OCI-LY1 (cell line): ENCODE results near the gene KCNH3.

ENCODE experiments used
- H2AFZ ChIP-seq: fragments of 200-600 bp; sonication (generic), shearing (Covaris generic); 2 replicates; pipeline ENCODE4 v1.6.0; 2014; ENCODE audit warnings: antibody characterized with exemption, mild to moderate bottlenecking, low read length
- H3F3A ChIP-seq: fragments of 200-600 bp; sonication (generic), shearing (Covaris generic); 2 replicates; pipeline ENCODE4 v1.6.0; 2014; ENCODE audit warnings: mild to moderate bottlenecking, antibody characterized with exemption, low read length, moderate library complexity; ENCODE audit not compliant: insufficient read depth
- H3K27ac ChIP-seq: fragments of 200-600 bp; sonication (generic); 2 replicates; pipeline ENCODE4 v1.5.1; 2014; ENCODE audit warnings: low read length, mixed run types, mild to moderate bottlenecking, low read depth; ENCODE audit not compliant: poor library complexity, severe bottlenecking
- H3K27me3 ChIP-seq: fragments of 200-600 bp; sonication (generic); 2 replicates; pipeline ENCODE4 v1.6.0; 2014; ENCODE audit warnings: antibody characterized with exemption, mild to moderate bottlenecking, low read length, moderate library complexity; ENCODE audit not compliant: insufficient read depth
- H3K36me3 ChIP-seq: fragments of 200-600 bp; sonication (generic); 2 replicates; pipeline ENCODE4 v1.6.1; 2014; ENCODE audit warnings: mild to moderate bottlenecking, antibody characterized with exemption, low read length, moderate library complexity, mixed read lengths; ENCODE audit not compliant: insufficient read depth
- H3K4me1 ChIP-seq: fragments of 200-600 bp; sonication (generic); 2 replicates; pipeline ENCODE4 v1.5.1; 2014; ENCODE audit warnings: mild to moderate bottlenecking, low read length, moderate library complexity; ENCODE audit not compliant: insufficient read depth, severe bottlenecking
- H3K4me2 ChIP-seq: fragments of 200-600 bp; sonication (generic), shearing (Covaris generic); 2 replicates; pipeline ENCODE4 v1.6.1; 2014; ENCODE audit warnings: low read length
- H3K4me3 ChIP-seq: fragments of 200-600 bp; sonication (generic); 2 replicates; pipeline ENCODE4 v1.5.1; 2014; ENCODE audit warnings: low read length, low read depth, mild to moderate bottlenecking, mixed read lengths; ENCODE audit not compliant: poor library complexity, severe bottlenecking
- H3K79me2 ChIP-seq: fragments of 200-600 bp; shearing (Covaris generic); 2 replicates; pipeline ENCODE4 v1.6.1; 2016; ENCODE audit warnings: mixed run types, low read length, mixed read lengths; ENCODE audit not compliant: insufficient read depth
- H3K9ac ChIP-seq: fragments of 200-600 bp; sonication (generic), shearing (Covaris generic); 2 replicates; pipeline ENCODE4 v1.6.1; 2014; ENCODE audit warnings: mild to moderate bottlenecking, low read length, mixed read lengths
- H3K9me2 ChIP-seq: fragments of 200-600 bp; sonication (generic), shearing (Covaris generic); 2 replicates; pipeline ENCODE4 v1.6.1; 2014; ENCODE audit warnings: low read depth, mild to moderate bottlenecking, low read length, mixed read lengths
- H3K9me3 ChIP-seq: fragments of 200-600 bp; shearing (Covaris generic); 2 replicates; pipeline ENCODE4 v1.6.1; 2014; ENCODE audit warnings: low read length, mixed read lengths
- H4K20me1 ChIP-seq: fragments of 200-600 bp; sonication (generic), shearing (Covaris generic); 2 replicates; pipeline ENCODE4 v1.6.0; 2016; ENCODE audit warnings: mild to moderate bottlenecking, low read length; ENCODE audit not compliant: insufficient read depth
- CTCF ChIP-seq: fragments of 200-600 bp; sonication (generic), shearing (Covaris generic); IDR thresholded peaks from 2 replicates; pipeline ENCODE4 v1.5.1; 2017; ENCODE audit warnings: mild to moderate bottlenecking, antibody characterized with exemption, low read length, moderate library complexity, mixed read lengths
- EZH2 ChIP-seq: fragments of 200-600 bp; sonication (generic), shearing (Covaris generic); IDR thresholded peaks from 2 replicates; pipeline ENCODE4 v1.8.0; 2017; ENCODE audit warnings: borderline replicate concordance, mixed run types, mild to moderate bottlenecking, antibody characterized with exemption, low read length, moderate library complexity, mixed read lengths

KCNH3 gene

DNA sequence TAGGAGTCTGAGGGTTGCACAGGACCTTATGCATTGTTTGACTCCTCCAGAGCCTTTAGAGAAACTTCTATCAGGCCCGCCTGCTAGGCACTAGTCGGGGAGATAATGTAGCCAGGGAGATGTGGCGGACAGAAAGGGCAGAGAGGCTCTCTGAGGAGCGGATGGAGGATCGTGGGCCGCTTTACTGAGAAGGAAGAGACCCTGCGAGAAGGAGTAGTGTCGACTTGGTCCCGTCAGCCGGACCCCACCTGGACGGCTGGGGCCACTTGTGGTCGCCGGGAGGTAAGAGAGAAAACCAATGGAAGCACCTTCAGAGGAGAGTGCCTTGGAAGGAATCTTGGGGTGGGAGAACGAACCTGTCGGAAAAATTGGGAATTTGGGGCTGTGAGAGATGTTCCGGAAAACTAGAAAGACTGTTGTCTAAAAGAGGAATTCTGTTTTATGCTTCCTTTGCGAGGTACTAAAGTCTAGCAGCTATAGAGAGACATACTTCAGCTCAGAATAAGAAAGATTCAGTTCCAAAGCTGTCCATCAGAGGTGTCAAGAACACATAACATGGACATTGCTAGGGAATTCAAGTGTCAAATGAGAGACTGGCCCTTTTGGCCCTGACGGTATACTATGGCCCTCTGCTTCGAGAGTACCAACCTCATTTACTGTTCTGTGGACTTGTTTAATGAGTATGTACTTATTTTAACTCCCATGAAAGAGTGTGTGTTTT is 29.8 kb downstream of the KCNH3 start:
- Histone ChIP-seq H3K4me3 (peak overlapping the region; percentile 98), H3K4me2 (peak overlapping the region; percentile 97), H3K27me3 (no peaks in the 10 kb centered on the region), H3K9me2 (no peaks in the 10 kb centered on the region), H3K27ac (no peak overlapping the region), H3K9ac (peak overlapping the region; percentile 99), H3F3A (no peaks in the 10 kb centered on the region), H2AFZ (peak overlapping the region; percentile 25), H3K4me1 (peaks cover 20% of the 10 kb centered on the region), H3K9me3 (no peaks in the 10 kb centered on the region), H4K20me1 (no peaks in the 10 kb centered on the region), H3K79me2 (peaks cover 17% of the 10 kb centered on the region), H3K36me3 (peaks cover 34% of the 10 kb centered on the region)
- TF ChIP-seq EZH2 (no peak), CTCF (no peak)

- Histone ChIP-seq H3K4me1 (peaks cover 4% of the 10 kb centered on the region), H3K36me3 (peaks cover 37% of the 10 kb centered on the region), H3K27ac (no peak overlapping the region), H3K4me3 (no peak overlapping the region), H3K4me2 (no peak overlapping the region), H3K9me2 (no peaks in the 10 kb centered on the region), H4K20me1 (no peaks in the 10 kb centered on the region), H2AFZ (no peak overlapping the region), H3K27me3 (no peaks in the 10 kb centered on the region), H3K79me2 (no peaks in the 10 kb centered on the region), H3K9ac (no peak overlapping the region), H3F3A (no peaks in the 10 kb centered on the region), H3K9me3 (no peaks in the 10 kb centered on the region)
- TF ChIP-seq CTCF (no peak), EZH2 (no peak)
Measured at GRCh38 chr12:49577589-49578315, 38.9 kb downstream of the KCNH3 start.

- H3K27me3 ChIP-seq, result no peaks in the 10 kb centered on the region
- no peaks in the 10 kb centered on the region for H3K9me2 ChIP-seq
- no peak overlapping the region for H3K4me2 ChIP-seq
- H3K9me3 ChIP-seq, result no peaks in the 10 kb centered on the region
- no peak overlapping the region for H2AFZ ChIP-seq
- H3K27ac ChIP-seq, result no peak overlapping the region
- H3F3A ChIP-seq, result no peaks in the 10 kb centered on the region
- TF ChIP-seq EZH2, result no peak
- no peak for TF ChIP-seq CTCF
- no peak overlapping the region for H3K9ac ChIP-seq
- no peaks in the 10 kb centered on the region for H3K79me2 ChIP-seq
- no peak overlapping the region for H3K4me3 ChIP-seq
- H4K20me1 ChIP-seq, result no peaks in the 10 kb centered on the region
- H3K36me3 ChIP-seq, result peaks cover 29% of the 10 kb centered on the region
- H3K4me1 ChIP-seq, result peaks cover 4% of the 10 kb centered on the region
Measured at GRCh38 chr12:49578471-49579112, 39.8 kb downstream of the KCNH3 start.
